Fibroblast of skin of left quadriceps (primary cell): ENCODE data around the gene C12orf60.

Experiments
- DNase-seq, 2 experiments: peaks; one replicate each; pipeline ENCODE4 v3.0.0-alpha.2; 2013; ENCODE audit warnings: low read depth in 2 of 2

C12orf60 gene

GRCh38 chr12:14873440-14874185 is 70.1 kb downstream of the C12orf60 start:
- no peak for DNase-seq
